AG20443 (cell line): ENCODE results near the gene CLMN.

Source experiments
- DNase-seq: peaks from one replicate; pipeline ENCODE4 v3.0.0; 2012; ENCODE audit warnings: low spot score, mixed read lengths

CLMN gene

GRCh38 chr14:95344536-95344935 lies 24.8 kb upstream of the CLMN start:
- DNase-seq = no peak

GRCh38 chr14:95341564-95341963 lies 21.9 kb upstream of the CLMN start:
- no peak for DNase-seq

- no peak for DNase-seq
Measured at GRCh38 chr14:95341115-95341514, 21.4 kb upstream of the CLMN start.

GRCh38 chr14:95340201-95340697 lies 20.5 kb upstream of the CLMN start:
- no peak for DNase-seq

GRCh38 chr14:95339301-95339865 lies 19.7 kb upstream of the CLMN start:
- no peak for DNase-seq

- no peak for DNase-seq
Measured at GRCh38 chr14:95338436-95338835, 18.7 kb upstream of the CLMN start.

- no peak for DNase-seq
Measured at GRCh38 chr14:95337041-95337595, 17.4 kb upstream of the CLMN start.

- no peak for DNase-seq
Measured at GRCh38 chr14:95336192-95336760, 16.6 kb upstream of the CLMN start.

GRCh38 chr14:95335071-95335470 lies 15.4 kb upstream of the CLMN start:
- no peak for DNase-seq

GRCh38 chr14:95334044-95334443 lies 14.3 kb upstream of the CLMN start:
- no peak for DNase-seq

GRCh38 chr14:95332641-95333040 lies 12.9 kb upstream of the CLMN start:
- DNase-seq = no peak

- no peak for DNase-seq
Measured at GRCh38 chr14:95331708-95332408, 12.2 kb upstream of the CLMN start.

- DNase-seq = no peak
Measured at GRCh38 chr14:95330591-95331370, 11.1 kb upstream of the CLMN start.

- no peak for DNase-seq
Measured at GRCh38 chr14:95329941-95330340, 10.2 kb upstream of the CLMN start.

- no peak for DNase-seq
Measured at GRCh38 chr14:95328729-95329503, 9.2 kb upstream of the CLMN start.

- DNase-seq = no peak
Measured at GRCh38 chr14:95327558-95328374, 8.1 kb upstream of the CLMN start.

GRCh38 chr14:95326987-95327386 lies 7.3 kb upstream of the CLMN start:
- DNase-seq = no peak

GRCh38 chr14:95323917-95324316 lies 4.2 kb upstream of the CLMN start:
- DNase-seq = no peak

GRCh38 chr14:95323361-95323760 lies 3.7 kb upstream of the CLMN start:
- DNase-seq = no peak

- no peak for DNase-seq
Measured at GRCh38 chr14:95322651-95323050, 2.9 kb upstream of the CLMN start.
